ENCODE measurements around the gene ALOXE3.

- TF ChIP-seq CTCF (IDR thresholded peaks at IDR 0.05) (no peak), POLR2A (IDR thresholded peaks at IDR 0.05) (no peak)
Measured at GRCh38 chr17:8144401-8145231, 26.3 kb upstream of the ALOXE3 start.
